ENCODE measurements around the gene CYTH1. TPM values are rescaled to one million over a fixed set of nuclear protein-coding genes. Genes with fewer than 3 reads are reported as not detected.

Gene CYTH1
- total RNA-seq, 2 donors from 2014 or later = 54.6 to 68.9 TPM

GRCh38 chr17:78668847-78669246, 113.2 kb downstream of the CYTH1 start:
- intact Hi-C loops (cut with DNase I) = no loop called here
- no peak for TF ChIP-seq CTCF (IDR thresholded peaks at IDR 0.05)
- DNase-seq = no peak
- Histone ChIP-seq H3K4me3 (no peak overlapping the region), H3K9me3 (no peaks in the 10 kb centered on the region), H3K9ac (ENCODE audit: low read depth in 2 of 2, low read length in 2 of 2) (no peak overlapping the region), H3K27me3 (no peaks in the 10 kb centered on the region), H3K36me3 (no peaks in the 10 kb centered on the region), H3K27ac (no peak overlapping the region), H3K4me1 (no peaks in the 10 kb centered on the region)

GRCh38 chr17:78667741-78668640, 114.1 kb downstream of the CYTH1 start:
- no peaks in the 10 kb centered on the region for H3K36me3 ChIP-seq
- no peak overlapping the region for H3K4me3 ChIP-seq
- H3K4me1 ChIP-seq = no peaks in the 10 kb centered on the region
- H3K9me3 ChIP-seq = no peaks in the 10 kb centered on the region
- H3K27me3 ChIP-seq = no peaks in the 10 kb centered on the region
- intact Hi-C loops (cut with DNase I) = no loop called here
- no peak overlapping the region for H3K9ac ChIP-seq (ENCODE audit: low read depth in 2 of 2, low read length in 2 of 2)
- no peak for TF ChIP-seq CTCF (IDR thresholded peaks at IDR 0.05)
- H3K27ac ChIP-seq = no peak overlapping the region
- DNase-seq = no peak

GRCh38 chr17:78667091-78667490, 115.0 kb downstream of the CYTH1 start:
- H3K9me3 ChIP-seq = no peaks in the 10 kb centered on the region
- intact Hi-C loops (cut with DNase I) = no loop called here
- H3K4me3 ChIP-seq = no peak overlapping the region
- no peak overlapping the region for H3K27ac ChIP-seq
- H3K4me1 ChIP-seq = no peaks in the 10 kb centered on the region
- no peaks in the 10 kb centered on the region for H3K27me3 ChIP-seq
- H3K36me3 ChIP-seq = no peaks in the 10 kb centered on the region
- no peak overlapping the region for H3K9ac ChIP-seq (ENCODE audit: low read depth in 2 of 2, low read length in 2 of 2)
- TF ChIP-seq CTCF (IDR thresholded peaks at IDR 0.05) = no peak
- no peak for DNase-seq

- H3K9me3 ChIP-seq = no peaks in the 10 kb centered on the region
- H3K4me1 ChIP-seq = no peaks in the 10 kb centered on the region
- H3K36me3 ChIP-seq = no peaks in the 10 kb centered on the region
- intact Hi-C loops (cut with DNase I) = no loop called here
- DNase-seq = no peak
- H3K27ac ChIP-seq = peak overlapping the region; percentile 31
- no peak overlapping the region for H3K9ac ChIP-seq (ENCODE audit: low read depth in 2 of 2, low read length in 2 of 2)
- H3K27me3 ChIP-seq = no peaks in the 10 kb centered on the region
- TF ChIP-seq CTCF (IDR thresholded peaks at IDR 0.05) = no peak
- H3K4me3 ChIP-seq = no peak overlapping the region
These were observed 115.8 kb downstream of the CYTH1 start for GRCh38 chr17:78665952-78666920.

- TF ChIP-seq CTCF (IDR thresholded peaks at IDR 0.05) = no peak
- no peaks in the 10 kb centered on the region for H3K36me3 ChIP-seq
- no peak overlapping the region for H3K4me3 ChIP-seq
- H3K9me3 ChIP-seq = no peaks in the 10 kb centered on the region
- DNase-seq = no peak
- H3K27me3 ChIP-seq = no peaks in the 10 kb centered on the region
- H3K27ac ChIP-seq = no peak overlapping the region
- H3K4me1 ChIP-seq = no peaks in the 10 kb centered on the region
- intact Hi-C loops (cut with DNase I) = no loop called here
- no peak overlapping the region for H3K9ac ChIP-seq (ENCODE audit: low read depth in 2 of 2, low read length in 2 of 2)
These were observed 116.6 kb downstream of the CYTH1 start for GRCh38 chr17:78665387-78665951.

Measured in colonic mucosa (tissue), 4 donors.